ENCODE results near the gene RS1.

The RS1 gene

DNA sequence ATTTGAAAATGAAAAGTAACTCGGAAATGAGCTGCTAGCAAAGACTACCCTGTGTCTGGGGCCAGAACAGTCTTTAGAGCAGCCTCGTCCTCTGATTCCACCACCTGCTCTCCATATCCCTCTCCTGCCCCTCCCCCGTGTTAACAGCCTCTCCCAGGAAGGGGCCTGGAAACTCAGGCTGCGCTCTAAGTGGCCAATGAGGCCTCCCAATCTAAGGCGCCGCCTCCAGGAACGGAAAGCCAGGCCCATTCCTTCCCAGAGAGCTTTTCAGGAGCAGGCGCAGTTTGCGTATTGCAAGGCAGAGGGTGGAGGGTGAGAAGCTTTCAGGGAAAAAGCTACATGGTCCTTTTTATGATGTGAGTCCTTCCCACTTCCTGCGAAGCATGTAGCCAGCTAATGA, 31.2 kb downstream of the RS1 start:
- Histone ChIP-seq H3K36me3 (no peaks in the 10 kb centered on the region), H3K4me3 (no peak overlapping the region), H3K27ac (no peak overlapping the region), H3K9me3 (no peaks in the 10 kb centered on the region), H3K4me1 (no peaks in the 10 kb centered on the region), H3K27me3 (no peaks in the 10 kb centered on the region)
- no peak for DNase-seq
- TF ChIP-seq, protein P1, sequence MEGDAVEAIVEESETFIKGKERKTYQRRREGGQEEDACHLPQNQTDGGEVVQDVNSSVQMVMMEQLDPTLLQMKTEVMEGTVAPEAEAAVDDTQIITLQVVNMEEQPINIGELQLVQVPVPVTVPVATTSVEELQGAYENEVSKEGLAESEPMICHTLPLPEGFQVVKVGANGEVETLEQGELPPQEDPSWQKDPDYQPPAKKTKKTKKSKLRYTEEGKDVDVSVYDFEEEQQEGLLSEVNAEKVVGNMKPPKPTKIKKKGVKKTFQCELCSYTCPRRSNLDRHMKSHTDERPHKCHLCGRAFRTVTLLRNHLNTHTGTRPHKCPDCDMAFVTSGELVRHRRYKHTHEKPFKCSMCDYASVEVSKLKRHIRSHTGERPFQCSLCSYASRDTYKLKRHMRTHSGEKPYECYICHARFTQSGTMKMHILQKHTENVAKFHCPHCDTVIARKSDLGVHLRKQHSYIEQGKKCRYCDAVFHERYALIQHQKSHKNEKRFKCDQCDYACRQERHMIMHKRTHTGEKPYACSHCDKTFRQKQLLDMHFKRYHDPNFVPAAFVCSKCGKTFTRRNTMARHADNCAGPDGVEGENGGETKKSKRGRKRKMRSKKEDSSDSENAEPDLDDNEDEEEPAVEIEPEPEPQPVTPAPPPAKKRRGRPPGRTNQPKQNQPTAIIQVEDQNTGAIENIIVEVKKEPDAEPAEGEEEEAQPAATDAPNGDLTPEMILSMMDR (IDR thresholded peaks at IDR 0.05) = no peak
- intact Hi-C loops (cut with DNase I; ENCODE audit: low total_unique reads) = no loop called here

DNA sequence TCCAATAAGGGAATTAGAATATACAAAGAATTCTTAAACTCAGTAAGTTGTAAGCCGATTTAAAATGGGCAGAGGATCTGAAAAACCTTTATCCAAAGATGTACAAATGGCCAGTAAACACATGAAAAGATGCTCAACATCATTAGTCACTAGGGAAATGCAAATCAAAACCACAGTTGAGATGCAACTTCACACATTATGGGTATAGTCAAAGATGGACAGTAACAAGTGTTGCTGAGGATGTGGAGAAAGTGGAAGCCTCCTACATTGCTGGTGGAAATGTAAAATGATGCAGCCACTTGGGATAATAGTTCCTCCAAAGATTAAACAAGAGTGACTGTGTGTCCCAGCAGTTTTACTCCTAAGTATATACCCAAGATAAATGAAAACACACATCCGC, 32.6 kb downstream of the RS1 start:
- Histone ChIP-seq H3K4me3 (no peak overlapping the region), H3K27me3 (no peaks in the 10 kb centered on the region), H3K4me1 (no peaks in the 10 kb centered on the region), H3K27ac (no peak overlapping the region), H3K9me3 (no peaks in the 10 kb centered on the region), H3K36me3 (no peaks in the 10 kb centered on the region)
- no peak for DNase-seq
- TF ChIP-seq, protein P1 (IDR thresholded peaks at IDR 0.05) = no peak
- intact Hi-C loops (cut with DNase I; ENCODE audit: low total_unique reads) = no loop called here

GRCh38 chrX:18638398-18638797, 33.5 kb downstream of the RS1 start:
- DNase-seq = no peak
- intact Hi-C loops (cut with DNase I; ENCODE audit: low total_unique reads) = no loop called here
- Histone ChIP-seq H3K27ac (no peak overlapping the region), H3K4me3 (no peak overlapping the region), H3K9me3 (no peaks in the 10 kb centered on the region), H3K27me3 (no peaks in the 10 kb centered on the region), H3K4me1 (no peaks in the 10 kb centered on the region), H3K36me3 (no peaks in the 10 kb centered on the region)
- TF ChIP-seq, protein P1 (IDR thresholded peaks at IDR 0.05) = no peak

- intact Hi-C loops (cut with DNase I; ENCODE audit: low total_unique reads) = no loop called here
These were observed 41.0 kb downstream of the RS1 start for GRCh38 chrX:18630934-18631333.

DNA sequence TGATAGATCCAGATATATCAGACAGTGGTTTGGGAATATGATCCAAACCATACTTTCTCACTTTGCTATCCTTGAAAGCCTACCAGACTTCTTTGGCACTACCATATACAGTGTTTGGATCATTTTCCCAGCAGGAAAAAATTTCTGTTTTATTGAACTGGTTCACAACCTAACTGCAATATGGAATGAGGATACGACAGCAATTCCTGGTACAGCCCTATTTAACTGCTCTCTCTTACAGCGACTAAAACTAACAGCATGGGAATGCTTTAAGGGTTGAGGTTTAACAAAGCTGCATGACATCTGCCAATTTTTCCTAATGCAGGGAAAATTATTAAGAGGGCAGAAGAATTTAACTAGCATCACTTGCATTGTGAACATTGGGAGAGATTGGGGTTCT, 47.3 kb downstream of the RS1 start:
- Histone ChIP-seq H3K9me3 (no peaks in the 10 kb centered on the region), H3K27me3 (no peaks in the 10 kb centered on the region), H3K27ac (no peak overlapping the region), H3K4me1 (no peaks in the 10 kb centered on the region), H3K36me3 (peaks cover 0 to 17% (median 14%) of the 10 kb centered on the region in 3 donors), H3K4me3 (no peak overlapping the region)
- no peak for DNase-seq
- TF ChIP-seq, protein P1 (IDR thresholded peaks at IDR 0.05) = no peak
- intact Hi-C loops (cut with DNase I; ENCODE audit: low total_unique reads) = no loop called here

More at GRCh38 chrX:18630934-18631333, 41.0 kb downstream of the RS1 start:
- no peaks in the 10 kb centered on the region for H3K4me1 ChIP-seq
- TF ChIP-seq, protein P1 (IDR thresholded peaks at IDR 0.05) = no peak
- peaks cover 0 to 17% (median 14%) of the 10 kb centered on the region in 3 donors for H3K36me3 ChIP-seq
- no peak overlapping the region for H3K27ac ChIP-seq
- H3K27me3 ChIP-seq = no peaks in the 10 kb centered on the region
- H3K9me3 ChIP-seq = no peaks in the 10 kb centered on the region
- DNase-seq = no peak
- H3K4me3 ChIP-seq = no peak overlapping the region

DNA sequence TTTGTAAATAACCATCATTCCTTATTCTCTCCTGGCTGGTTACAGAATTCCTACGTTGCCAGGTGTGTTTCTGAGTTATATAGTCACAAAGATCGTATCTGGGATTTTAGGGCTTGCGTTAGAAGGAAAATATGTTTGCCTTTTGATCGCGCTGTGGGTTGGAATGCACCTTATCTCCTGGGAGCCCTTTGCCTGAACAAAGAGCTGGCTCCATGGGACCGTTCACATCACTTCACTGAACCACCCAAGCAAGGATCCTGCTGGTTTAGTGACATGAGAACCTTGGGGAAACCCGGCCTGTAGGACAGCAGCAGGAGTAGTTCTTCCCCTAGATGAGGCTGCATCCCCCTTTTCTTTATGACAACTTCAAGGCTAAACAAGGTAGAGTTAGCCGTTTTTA, 51.6 kb downstream of the RS1 start:
- TF ChIP-seq, protein P1 (IDR thresholded peaks at IDR 0.05) = no peak
- no peaks in the 10 kb centered on the region for H3K9me3 ChIP-seq
- no peak for DNase-seq
- H3K4me1 ChIP-seq = no peaks in the 10 kb centered on the region
- intact Hi-C loops (cut with DNase I; ENCODE audit: low total_unique reads) = no loop called here
- H3K27ac ChIP-seq = no peak overlapping the region
- no peak overlapping the region for H3K4me3 ChIP-seq
- H3K36me3 ChIP-seq = no peaks in the 10 kb centered on the region
- H3K27me3 ChIP-seq = no peaks in the 10 kb centered on the region

Data from tibial artery (tissue), 4 donors.